OCI-LY1 (cell line): ENCODE measurements around the gene RNF217.

ENCODE experiments used
- H2AFZ ChIP-seq: fragments of 200-600 bp; sonication (generic), shearing (Covaris generic); 2 replicates; pipeline ENCODE4 v1.6.0; 2014; ENCODE audit warnings: antibody characterized with exemption, mild to moderate bottlenecking, low read length
- H3F3A ChIP-seq: fragments of 200-600 bp; sonication (generic), shearing (Covaris generic); 2 replicates; pipeline ENCODE4 v1.6.0; 2014; ENCODE audit warnings: mild to moderate bottlenecking, antibody characterized with exemption, low read length, moderate library complexity; ENCODE audit not compliant: insufficient read depth
- H3K27ac ChIP-seq: fragments of 200-600 bp; sonication (generic); 2 replicates; pipeline ENCODE4 v1.5.1; 2014; ENCODE audit warnings: low read length, mixed run types, mild to moderate bottlenecking, low read depth; ENCODE audit not compliant: poor library complexity, severe bottlenecking
- H3K27me3 ChIP-seq: fragments of 200-600 bp; sonication (generic); 2 replicates; pipeline ENCODE4 v1.6.0; 2014; ENCODE audit warnings: antibody characterized with exemption, mild to moderate bottlenecking, low read length, moderate library complexity; ENCODE audit not compliant: insufficient read depth
- H3K36me3 ChIP-seq: fragments of 200-600 bp; sonication (generic); 2 replicates; pipeline ENCODE4 v1.6.1; 2014; ENCODE audit warnings: mild to moderate bottlenecking, antibody characterized with exemption, low read length, moderate library complexity, mixed read lengths; ENCODE audit not compliant: insufficient read depth
- H3K4me1 ChIP-seq: fragments of 200-600 bp; sonication (generic); 2 replicates; pipeline ENCODE4 v1.5.1; 2014; ENCODE audit warnings: mild to moderate bottlenecking, low read length, moderate library complexity; ENCODE audit not compliant: insufficient read depth, severe bottlenecking
- H3K4me2 ChIP-seq: fragments of 200-600 bp; sonication (generic), shearing (Covaris generic); 2 replicates; pipeline ENCODE4 v1.6.1; 2014; ENCODE audit warnings: low read length
- H3K4me3 ChIP-seq: fragments of 200-600 bp; sonication (generic); 2 replicates; pipeline ENCODE4 v1.5.1; 2014; ENCODE audit warnings: low read length, low read depth, mild to moderate bottlenecking, mixed read lengths; ENCODE audit not compliant: poor library complexity, severe bottlenecking
- H3K79me2 ChIP-seq: fragments of 200-600 bp; shearing (Covaris generic); 2 replicates; pipeline ENCODE4 v1.6.1; 2016; ENCODE audit warnings: mixed run types, low read length, mixed read lengths; ENCODE audit not compliant: insufficient read depth
- H3K9ac ChIP-seq: fragments of 200-600 bp; sonication (generic), shearing (Covaris generic); 2 replicates; pipeline ENCODE4 v1.6.1; 2014; ENCODE audit warnings: mild to moderate bottlenecking, low read length, mixed read lengths
- H3K9me2 ChIP-seq: fragments of 200-600 bp; sonication (generic), shearing (Covaris generic); 2 replicates; pipeline ENCODE4 v1.6.1; 2014; ENCODE audit warnings: low read depth, mild to moderate bottlenecking, low read length, mixed read lengths
- H3K9me3 ChIP-seq: fragments of 200-600 bp; shearing (Covaris generic); 2 replicates; pipeline ENCODE4 v1.6.1; 2014; ENCODE audit warnings: low read length, mixed read lengths
- H4K20me1 ChIP-seq: fragments of 200-600 bp; sonication (generic), shearing (Covaris generic); 2 replicates; pipeline ENCODE4 v1.6.0; 2016; ENCODE audit warnings: mild to moderate bottlenecking, low read length; ENCODE audit not compliant: insufficient read depth
- EZH2 ChIP-seq: fragments of 200-600 bp; sonication (generic), shearing (Covaris generic); IDR thresholded peaks from 2 replicates; pipeline ENCODE4 v1.8.0; 2017; ENCODE audit warnings: borderline replicate concordance, mixed run types, mild to moderate bottlenecking, antibody characterized with exemption, low read length, moderate library complexity, mixed read lengths
- TF ChIP-seq, protein P1 (sequence below): fragments of 200-600 bp; sonication (generic), shearing (Covaris generic); IDR thresholded peaks from 2 replicates; pipeline ENCODE4 v1.5.1; 2017; ENCODE audit warnings: mild to moderate bottlenecking, antibody characterized with exemption, low read length, moderate library complexity, mixed read lengths

Gene RNF217

DNA sequence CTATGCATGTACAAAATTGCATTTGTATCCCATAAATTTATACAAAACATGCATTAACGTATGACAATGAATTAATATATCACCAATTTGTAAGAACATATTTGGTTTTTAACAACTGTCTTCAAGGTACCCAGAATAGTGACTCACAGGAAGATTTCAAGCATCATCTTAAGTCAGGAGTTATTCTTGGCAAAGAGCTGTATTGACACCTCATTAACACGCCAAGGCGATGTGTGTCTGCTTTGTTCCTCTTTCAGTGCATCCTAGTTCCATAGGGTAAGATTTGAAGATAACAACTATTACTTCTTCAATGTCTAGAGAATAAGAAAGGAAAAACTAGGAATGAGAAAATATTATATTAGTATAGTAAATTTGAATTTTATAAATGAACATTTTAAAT, 155.6 kb downstream of the RNF217 start:
- Histone ChIP-seq H3K9ac (no peak overlapping the region), H3K27ac (no peak overlapping the region)

DNA sequence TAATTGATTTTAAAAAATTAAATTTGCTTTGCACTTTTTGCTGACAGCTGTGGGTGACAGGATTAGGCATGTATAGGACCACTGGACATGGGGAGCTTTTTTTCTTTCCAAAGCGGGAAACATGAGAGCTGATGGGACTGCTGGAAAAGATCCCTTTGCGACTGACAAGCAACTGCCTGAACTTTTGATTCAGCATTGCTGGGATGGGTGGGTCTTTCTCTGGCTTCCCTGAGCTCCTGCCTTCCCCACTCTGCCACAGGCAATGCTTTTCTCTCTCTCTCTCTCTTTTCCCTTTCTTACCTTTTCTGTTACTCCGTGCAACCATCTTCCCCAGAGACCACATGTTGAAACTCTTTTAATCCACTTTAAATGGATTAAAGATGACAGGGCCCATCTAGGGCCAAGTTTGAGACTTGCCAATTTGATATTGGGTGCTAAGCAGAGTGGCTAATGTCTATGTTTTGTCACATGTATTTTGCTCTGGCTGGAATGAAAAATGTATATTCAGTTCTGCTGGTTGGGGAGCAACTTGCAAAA, 157.9 kb downstream of the RNF217 start:
- Histone ChIP-seq H3K79me2 (no peaks in the 10 kb centered on the region), H3K9me2 (no peaks in the 10 kb centered on the region), H3K9ac (no peak overlapping the region), H3K36me3 (no peaks in the 10 kb centered on the region), H4K20me1 (no peaks in the 10 kb centered on the region), H3K4me2 (no peak overlapping the region), H3K27me3 (no peaks in the 10 kb centered on the region), H3K27ac (no peak overlapping the region), H2AFZ (no peak overlapping the region), H3F3A (no peaks in the 10 kb centered on the region), H3K4me1 (no peaks in the 10 kb centered on the region), H3K4me3 (no peak overlapping the region), H3K9me3 (no peaks in the 10 kb centered on the region)
- TF ChIP-seq, protein P1, sequence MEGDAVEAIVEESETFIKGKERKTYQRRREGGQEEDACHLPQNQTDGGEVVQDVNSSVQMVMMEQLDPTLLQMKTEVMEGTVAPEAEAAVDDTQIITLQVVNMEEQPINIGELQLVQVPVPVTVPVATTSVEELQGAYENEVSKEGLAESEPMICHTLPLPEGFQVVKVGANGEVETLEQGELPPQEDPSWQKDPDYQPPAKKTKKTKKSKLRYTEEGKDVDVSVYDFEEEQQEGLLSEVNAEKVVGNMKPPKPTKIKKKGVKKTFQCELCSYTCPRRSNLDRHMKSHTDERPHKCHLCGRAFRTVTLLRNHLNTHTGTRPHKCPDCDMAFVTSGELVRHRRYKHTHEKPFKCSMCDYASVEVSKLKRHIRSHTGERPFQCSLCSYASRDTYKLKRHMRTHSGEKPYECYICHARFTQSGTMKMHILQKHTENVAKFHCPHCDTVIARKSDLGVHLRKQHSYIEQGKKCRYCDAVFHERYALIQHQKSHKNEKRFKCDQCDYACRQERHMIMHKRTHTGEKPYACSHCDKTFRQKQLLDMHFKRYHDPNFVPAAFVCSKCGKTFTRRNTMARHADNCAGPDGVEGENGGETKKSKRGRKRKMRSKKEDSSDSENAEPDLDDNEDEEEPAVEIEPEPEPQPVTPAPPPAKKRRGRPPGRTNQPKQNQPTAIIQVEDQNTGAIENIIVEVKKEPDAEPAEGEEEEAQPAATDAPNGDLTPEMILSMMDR = no peak
- TF ChIP-seq EZH2 = no peak

More for the DNA sequence above, 155.6 kb downstream of the RNF217 start:
- Histone ChIP-seq H3K4me1 (no peaks in the 10 kb centered on the region), H3K27me3 (no peaks in the 10 kb centered on the region), H3K4me3 (no peak overlapping the region), H3F3A (no peaks in the 10 kb centered on the region), H2AFZ (no peak overlapping the region), H3K9me2 (no peaks in the 10 kb centered on the region), H3K4me2 (no peak overlapping the region), H3K79me2 (no peaks in the 10 kb centered on the region), H3K36me3 (no peaks in the 10 kb centered on the region), H4K20me1 (no peaks in the 10 kb centered on the region), H3K9me3 (no peaks in the 10 kb centered on the region)
- TF ChIP-seq, protein P1 = no peak
- TF ChIP-seq EZH2 = no peak

DNA sequence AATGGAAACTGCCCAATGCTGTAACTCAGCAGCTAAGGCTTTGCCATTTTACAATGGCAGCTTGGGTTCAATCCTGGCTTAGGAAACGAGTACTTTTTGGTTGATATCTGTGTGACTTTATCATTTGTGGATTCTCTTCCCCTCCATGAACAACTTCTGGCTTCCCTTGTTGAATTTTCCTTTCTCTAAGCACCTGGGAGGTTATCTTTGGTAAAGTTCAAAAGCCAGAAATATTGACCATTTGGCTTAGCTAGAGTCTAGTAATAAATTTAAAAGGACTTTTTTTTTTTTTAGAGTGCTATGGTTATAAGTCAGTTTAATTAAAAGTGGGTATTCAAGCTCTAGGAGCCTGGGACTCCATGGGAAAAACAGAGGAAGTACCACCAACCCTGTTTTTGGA, 159.7 kb downstream of the RNF217 start:
- Histone ChIP-seq H3K27me3 (no peaks in the 10 kb centered on the region), H3K9ac (no peak overlapping the region), H3K36me3 (no peaks in the 10 kb centered on the region), H3K9me2 (no peaks in the 10 kb centered on the region), H3K4me1 (no peaks in the 10 kb centered on the region), H3K27ac (no peak overlapping the region), H3F3A (no peaks in the 10 kb centered on the region), H3K4me2 (no peak overlapping the region), H2AFZ (no peak overlapping the region), H3K9me3 (no peaks in the 10 kb centered on the region), H4K20me1 (no peaks in the 10 kb centered on the region), H3K79me2 (no peaks in the 10 kb centered on the region), H3K4me3 (no peak overlapping the region)
- TF ChIP-seq, protein P1 = no peak
- no peak for TF ChIP-seq EZH2
